ENCODE results near the gene GALNT7.

Gene GALNT7

DNA sequence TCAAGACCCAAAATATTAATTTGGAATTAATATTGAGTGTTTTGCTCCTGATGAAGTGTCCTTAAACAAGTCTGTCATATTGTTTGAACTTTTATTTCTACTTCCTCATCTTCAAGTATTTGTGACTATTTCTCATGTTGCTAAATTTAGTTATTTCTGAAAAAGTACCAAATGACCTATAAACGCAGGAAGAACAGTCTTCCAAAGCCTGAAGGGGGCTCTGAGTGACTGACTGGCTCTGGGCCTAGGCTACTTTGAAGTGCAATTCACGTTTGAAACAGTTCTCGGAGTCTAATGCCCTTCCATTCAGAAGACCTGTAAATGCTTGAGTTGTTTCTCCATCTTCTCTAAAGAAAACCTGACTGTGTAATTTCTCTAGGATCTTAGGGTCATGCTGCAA lies 26.5 kb downstream of the GALNT7 start:
- CTCF ChIA-PET: no interaction called here
- TF ChIP-seq, protein P1, sequence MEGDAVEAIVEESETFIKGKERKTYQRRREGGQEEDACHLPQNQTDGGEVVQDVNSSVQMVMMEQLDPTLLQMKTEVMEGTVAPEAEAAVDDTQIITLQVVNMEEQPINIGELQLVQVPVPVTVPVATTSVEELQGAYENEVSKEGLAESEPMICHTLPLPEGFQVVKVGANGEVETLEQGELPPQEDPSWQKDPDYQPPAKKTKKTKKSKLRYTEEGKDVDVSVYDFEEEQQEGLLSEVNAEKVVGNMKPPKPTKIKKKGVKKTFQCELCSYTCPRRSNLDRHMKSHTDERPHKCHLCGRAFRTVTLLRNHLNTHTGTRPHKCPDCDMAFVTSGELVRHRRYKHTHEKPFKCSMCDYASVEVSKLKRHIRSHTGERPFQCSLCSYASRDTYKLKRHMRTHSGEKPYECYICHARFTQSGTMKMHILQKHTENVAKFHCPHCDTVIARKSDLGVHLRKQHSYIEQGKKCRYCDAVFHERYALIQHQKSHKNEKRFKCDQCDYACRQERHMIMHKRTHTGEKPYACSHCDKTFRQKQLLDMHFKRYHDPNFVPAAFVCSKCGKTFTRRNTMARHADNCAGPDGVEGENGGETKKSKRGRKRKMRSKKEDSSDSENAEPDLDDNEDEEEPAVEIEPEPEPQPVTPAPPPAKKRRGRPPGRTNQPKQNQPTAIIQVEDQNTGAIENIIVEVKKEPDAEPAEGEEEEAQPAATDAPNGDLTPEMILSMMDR (IDR thresholded peaks at IDR 0.05; ENCODE audit: control extremely low read depth, extremely low read depth, low read depth, missing control alignments): no peak
- POLR2A ChIA-PET: no interaction called here
- no peak for DNase-seq (ENCODE audit: extremely low spot score)

GRCh38 chr4:173199553-173199952 lies 30.9 kb downstream of the GALNT7 start:
- TF ChIP-seq, protein P1 (IDR thresholded peaks at IDR 0.05; ENCODE audit: control extremely low read depth, extremely low read depth, low read depth, missing control alignments): no peak
- DNase-seq (ENCODE audit: extremely low spot score): no peak
- ChIA-PET POLR2A (no interaction called here), CTCF (no interaction called here)

GRCh38 chr4:173200103-173200884 lies 31.7 kb downstream of the GALNT7 start:
- POLR2A ChIA-PET: no interaction called here
- CTCF ChIA-PET: no interaction called here

GRCh38 chr4:173202395-173202794 lies 33.8 kb downstream of the GALNT7 start:
- CTCF ChIA-PET: interaction anchor here (0.9 to 3.0 kb wide), 6 partner anchors 11 to 63 kb away, joined by 3 to 9 read pairs (median 4); partner anchors contain the start of gene GALNT7
- DNase-seq (ENCODE audit: extremely low spot score): no peak
- TF ChIP-seq, protein P1 (IDR thresholded peaks at IDR 0.05; ENCODE audit: control extremely low read depth, extremely low read depth, low read depth, missing control alignments): no peak
- POLR2A ChIA-PET: no interaction called here

More at GRCh38 chr4:173200103-173200884, 31.7 kb downstream of the GALNT7 start:
- DNase-seq (ENCODE audit: extremely low spot score): no peak
- TF ChIP-seq, protein P1 (IDR thresholded peaks at IDR 0.05; ENCODE audit: control extremely low read depth, extremely low read depth, low read depth, missing control alignments): no peak

- ChIA-PET POLR2A (no interaction called here), CTCF (interaction anchor here (1.1 to 2.6 kb wide), 2 partner anchors 13 to 23 kb away, joined by 3 to 11 read pairs; no protein-coding TSS in a partner anchor)
- DNase-seq (ENCODE audit: extremely low spot score): no peak
- TF ChIP-seq, protein P1 (IDR thresholded peaks at IDR 0.05; ENCODE audit: control extremely low read depth, extremely low read depth, low read depth, missing control alignments): no peak
These were observed 37.0 kb downstream of the GALNT7 start for GRCh38 chr4:173205656-173206055.

GRCh38 chr4:173208420-173208819 lies 39.8 kb downstream of the GALNT7 start:
- POLR2A ChIA-PET: no interaction called here
- CTCF ChIA-PET: interaction anchor here (0.8 kb wide), 1 partner anchor 17 kb away, joined by 3 read pairs; no protein-coding TSS in a partner anchor
- TF ChIP-seq, protein P1 (IDR thresholded peaks at IDR 0.05; ENCODE audit: control extremely low read depth, extremely low read depth, low read depth, missing control alignments): no peak
- no peak for DNase-seq (ENCODE audit: extremely low spot score)
